ENCODE measurements around the gene FNDC11. TPM values are rescaled to one million over a fixed set of nuclear protein-coding genes. Genes with fewer than 3 reads are reported as not detected.
"Not testable (repeated sequence)": the region's sequence is repeated elsewhere in the genome, so short reads cannot be mapped to it uniquely, and the experiment has no call there.

Gene FNDC11
- 0.11 TPM in 1 of 2 replicates, not detected in the other for total RNA-seq (2014; rRNA removed; shearing (Covaris generic))

GRCh38 chr20:63553933-63554290 lies at the start of gene FNDC11:
FNDC11 (plus strand) TSS chr20:63554159; CDS start chr20:63555664, 1,505 bp downstream.
- Histone ChIP-seq H3K27me3 (replicated peaks) (peaks cover 13% of the 10 kb centered on the region; the same call in 1 of the 2 replicates), H3K36me3 (no peaks in the 10 kb centered on the region), H3K9me3 (replicated peaks) (0 out of 2 replicates have a peak, but pooled peaks cover 3% of the 10 kb centered on the region), H3K4me3 (peak within 1 kb of the TSS; percentile 37), H3K4me1 (replicated peaks) (peaks cover 5% of the 10 kb centered on the region), H3K27ac (no peak within 1 kb of the TSS)
- no peak for DNase-seq (ENCODE audit: low read depth in 1 of 2, low spot score in 2 of 2)

GRCh38 chr20:63504642-63505041 lies 49.3 kb upstream of the FNDC11 start:
- Histone ChIP-seq H3K4me1 (replicated peaks) (peaks cover 6% of the 10 kb centered on the region), H3K27me3 (replicated peaks) (peaks cover 13% of the 10 kb centered on the region), H3K27ac (no peak overlapping the region), H3K9me3 (replicated peaks) (no peaks in the 10 kb centered on the region; the same call in none of the 2 replicates), H3K36me3 (no peaks in the 10 kb centered on the region), H3K4me3 (no peak overlapping the region)
- no peak for DNase-seq (ENCODE audit: low read depth in 1 of 2, low spot score in 2 of 2)

GRCh38 chr20:63505281-63505680 lies 48.7 kb upstream of the FNDC11 start:
- Histone ChIP-seq H3K4me3 (no peak overlapping the region), H3K36me3 (no peaks in the 10 kb centered on the region), H3K4me1 (replicated peaks) (peaks cover 11% of the 10 kb centered on the region), H3K27ac (no peak overlapping the region), H3K9me3 (replicated peaks) (no peaks in the 10 kb centered on the region; the same call in none of the 2 replicates), H3K27me3 (replicated peaks) (peaks cover 10% of the 10 kb centered on the region)
- no peak for DNase-seq (ENCODE audit: low read depth in 1 of 2, low spot score in 2 of 2)

- no peaks in the 10 kb centered on the region; the same call in none of the 2 replicates for H3K9me3 ChIP-seq (replicated peaks)
- peaks cover 15% of the 10 kb centered on the region for H3K4me1 ChIP-seq (replicated peaks)
- H3K36me3 ChIP-seq = no peaks in the 10 kb centered on the region
- DNase-seq (ENCODE audit: low read depth in 1 of 2, low spot score in 2 of 2) = no peak
- H3K27me3 ChIP-seq (replicated peaks) = peaks cover 10% of the 10 kb centered on the region; the same call in 1 of the 2 replicates
- H3K27ac ChIP-seq = no peak overlapping the region
- H3K4me3 ChIP-seq = no peak overlapping the region
Measured at GRCh38 chr20:63505723-63506122, 48.2 kb upstream of the FNDC11 start.

GRCh38 chr20:63507083-63507743 lies 46.7 kb upstream of the FNDC11 start:
- Histone ChIP-seq H3K4me3 (no peak overlapping the region), H3K36me3 (no peaks in the 10 kb centered on the region), H3K9me3 (replicated peaks) (no peaks in the 10 kb centered on the region; the same call in none of the 2 replicates), H3K4me1 (replicated peaks) (peaks cover 19% of the 10 kb centered on the region), H3K27ac (no peak overlapping the region), H3K27me3 (replicated peaks) (peaks cover 10% of the 10 kb centered on the region; the same call in 1 of the 2 replicates)
- DNase-seq (ENCODE audit: low read depth in 1 of 2, low spot score in 2 of 2) = no peak

- no peak for DNase-seq (ENCODE audit: low read depth in 1 of 2, low spot score in 2 of 2)
Measured at GRCh38 chr20:63508072-63508768, 45.7 kb upstream of the FNDC11 start.

GRCh38 chr20:63509088-63509564 lies 44.8 kb upstream of the FNDC11 start:
- DNase-seq (ENCODE audit: low read depth in 1 of 2, low spot score in 2 of 2) = peak; percentile 82
- Histone ChIP-seq H3K4me1 (replicated peaks) (peaks cover 19% of the 10 kb centered on the region), H3K27me3 (replicated peaks) (0 out of 2 replicates have a peak, but pooled peaks cover 2% of the 10 kb centered on the region), H3K4me3 (no peak overlapping the region), H3K9me3 (replicated peaks) (no peaks in the 10 kb centered on the region; the same call in none of the 2 replicates), H3K27ac (no peak overlapping the region), H3K36me3 (no peaks in the 10 kb centered on the region)

More at GRCh38 chr20:63508072-63508768, 45.7 kb upstream of the FNDC11 start:
- no peaks in the 10 kb centered on the region for H3K36me3 ChIP-seq
- no peak overlapping the region for H3K27ac ChIP-seq
- H3K4me1 ChIP-seq (replicated peaks) = peaks cover 19% of the 10 kb centered on the region
- no peaks in the 10 kb centered on the region; the same call in none of the 2 replicates for H3K9me3 ChIP-seq (replicated peaks)
- H3K4me3 ChIP-seq = no peak overlapping the region
- 0 out of 2 replicates have a peak, but pooled peaks cover 7% of the 10 kb centered on the region for H3K27me3 ChIP-seq (replicated peaks)

- Histone ChIP-seq H3K4me3 (no peak overlapping the region), H3K9me3 (replicated peaks) (no peaks in the 10 kb centered on the region; the same call in 1 of the 2 replicates), H3K27ac (no peak overlapping the region), H3K4me1 (replicated peaks) (peaks cover 19% of the 10 kb centered on the region), H3K36me3 (no peaks in the 10 kb centered on the region), H3K27me3 (replicated peaks) (0 out of 2 replicates have a peak, but pooled peaks cover 3% of the 10 kb centered on the region)
- DNase-seq (ENCODE audit: low read depth in 1 of 2, low spot score in 2 of 2) = no peak
Measured at GRCh38 chr20:63513207-63513606, 40.8 kb upstream of the FNDC11 start.

- not testable (repeated sequence) for H3K4me3 ChIP-seq; H3K36me3 ChIP-seq; H3K27me3 ChIP-seq (replicated peaks); H3K9me3 ChIP-seq (replicated peaks); DNase-seq (ENCODE audit: low read depth in 1 of 2, low spot score in 2 of 2); H3K27ac ChIP-seq
- H3K4me1 ChIP-seq (replicated peaks) = peaks cover 16% of the 10 kb centered on the region
Measured at GRCh38 chr20:63514520-63514919, 39.4 kb upstream of the FNDC11 start.

GRCh38 chr20:63517376-63518309 lies 36.3 kb upstream of the FNDC11 start:
- H3K27ac ChIP-seq = no peak overlapping the region
- H3K4me1 ChIP-seq (replicated peaks) = peaks cover 17% of the 10 kb centered on the region
- no peaks in the 10 kb centered on the region for H3K9me3 ChIP-seq (replicated peaks)
- H3K36me3 ChIP-seq = peaks cover 17% of the 10 kb centered on the region
- 0 out of 2 replicates have a peak, but pooled peaks cover 3% of the 10 kb centered on the region for H3K27me3 ChIP-seq (replicated peaks)
- H3K4me3 ChIP-seq = no peak overlapping the region
- no peak for DNase-seq (ENCODE audit: low read depth in 1 of 2, low spot score in 2 of 2)

GRCh38 chr20:63518351-63518861 lies 35.6 kb upstream of the FNDC11 start:
- Histone ChIP-seq H3K27me3 (replicated peaks) (0 out of 2 replicates have a peak, but pooled peaks cover 3% of the 10 kb centered on the region), H3K27ac (no peak overlapping the region), H3K36me3 (peaks cover 22% of the 10 kb centered on the region), H3K4me3 (no peak overlapping the region), H3K9me3 (replicated peaks) (peaks cover 4% of the 10 kb centered on the region; the same call in 1 of the 2 replicates), H3K4me1 (replicated peaks) (peaks cover 17% of the 10 kb centered on the region)
- DNase-seq (ENCODE audit: low read depth in 1 of 2, low spot score in 2 of 2) = no peak

GRCh38 chr20:63518946-63519667 lies 34.9 kb upstream of the FNDC11 start:
- Histone ChIP-seq H3K27me3 (replicated peaks) (0 out of 2 replicates have a peak, but pooled peaks cover 3% of the 10 kb centered on the region), H3K36me3 (peaks cover 26% of the 10 kb centered on the region), H3K9me3 (replicated peaks) (peaks cover 5% of the 10 kb centered on the region; the same call in 1 of the 2 replicates), H3K27ac (no peak overlapping the region), H3K4me3 (peak overlapping the region; percentile 91), H3K4me1 (replicated peaks) (peaks cover 17% of the 10 kb centered on the region)
- DNase-seq (ENCODE audit: low read depth in 1 of 2, low spot score in 2 of 2) = peak in 1 of 2 experiments; percentile 47
